ENCODE results near the gene INTS4. TPM values are rescaled to one million over a fixed set of nuclear protein-coding genes. Genes with fewer than 3 reads are reported as not detected.
A peak's percentile ranks its signal among the peaks of the same experiment; 100 is the strongest.
"Not testable (repeated sequence)": the region's sequence is repeated elsewhere in the genome, so short reads cannot be mapped to it uniquely, and the experiment has no call there.

Gene INTS4
- total RNA-seq, 1 experiment from 2014 or later, result 30.3 TPM

DNA sequence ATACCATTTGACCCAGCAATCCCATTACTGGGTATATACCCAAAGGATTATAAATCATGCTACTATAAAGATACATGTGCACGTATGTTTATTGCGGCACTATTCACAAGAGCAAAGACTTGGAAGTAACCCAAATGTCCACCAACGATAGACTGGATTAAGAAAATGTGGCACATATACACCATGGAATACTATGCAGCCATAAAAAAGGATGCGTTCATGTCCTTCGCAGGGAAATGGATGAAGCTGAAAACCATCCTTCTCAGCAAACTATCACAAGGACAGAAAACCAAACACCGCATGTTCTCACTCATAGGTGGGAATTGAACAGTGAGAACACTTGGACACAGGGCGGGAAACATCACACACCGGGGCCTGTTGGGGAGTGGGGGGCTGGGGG, 8.0 kb downstream of the INTS4 start:
- DNase-seq (ENCODE audit: low read depth, low spot score); in situ Hi-C loops (cut with HindIII; ENCODE audit: low pct_unique_long_range_greater_than_20kb, low sequenced_read_pairs): not testable (repeated sequence)

DNA sequence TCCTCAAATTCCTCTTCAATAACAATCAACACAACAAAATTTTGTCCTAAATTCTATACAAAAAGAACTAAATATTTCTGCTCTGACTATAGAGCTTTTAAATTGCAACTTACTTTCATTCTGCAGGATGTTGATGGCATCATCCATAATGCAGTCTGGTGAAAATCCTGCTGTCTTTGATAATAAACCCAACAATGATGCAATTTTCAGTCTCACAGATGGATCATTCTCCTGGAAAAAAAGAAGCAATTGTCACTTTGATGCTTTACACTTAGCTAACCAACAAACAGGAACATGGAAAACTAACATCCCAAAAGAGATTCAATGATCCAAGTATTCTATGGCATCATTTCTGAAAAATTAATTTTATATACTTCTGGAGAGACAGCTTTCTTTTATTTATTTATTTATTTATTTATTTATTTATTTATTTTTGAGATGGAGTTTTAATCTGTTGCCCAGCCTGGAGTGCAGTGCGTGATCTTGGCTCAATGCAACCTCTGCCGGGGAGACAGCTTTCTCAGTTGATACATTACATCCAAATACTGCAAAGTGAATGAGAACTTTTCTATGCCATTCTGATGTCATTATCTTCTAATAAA, 13.0 kb downstream of the INTS4 start:
- DNase-seq (ENCODE audit: low read depth, low spot score), result no peak
- in situ Hi-C loops (cut with HindIII; ENCODE audit: low pct_unique_long_range_greater_than_20kb, low sequenced_read_pairs), result no loop called here

DNA sequence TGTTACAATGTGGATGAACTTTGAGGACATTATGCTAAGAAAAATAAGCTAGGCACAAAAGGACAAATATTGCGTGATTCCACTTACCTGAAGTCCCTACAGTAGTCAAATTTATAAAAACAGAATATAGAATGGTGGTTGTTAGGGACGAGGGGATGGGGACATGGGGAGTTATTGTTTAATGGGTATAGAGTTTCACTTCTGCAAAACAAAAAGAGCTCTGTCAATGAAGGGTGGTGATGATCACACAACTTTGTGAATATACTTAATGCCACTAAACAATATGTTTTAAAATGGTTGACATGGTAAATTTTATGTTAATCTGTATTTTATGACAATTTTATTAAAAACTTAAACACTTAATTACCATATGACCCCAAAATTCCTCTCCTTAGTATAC, 26.1 kb downstream of the INTS4 start:
- in situ Hi-C loops (cut with HindIII; ENCODE audit: low pct_unique_long_range_greater_than_20kb, low sequenced_read_pairs), result no loop called here
- no peak for DNase-seq (ENCODE audit: low read depth, low spot score)

DNA sequence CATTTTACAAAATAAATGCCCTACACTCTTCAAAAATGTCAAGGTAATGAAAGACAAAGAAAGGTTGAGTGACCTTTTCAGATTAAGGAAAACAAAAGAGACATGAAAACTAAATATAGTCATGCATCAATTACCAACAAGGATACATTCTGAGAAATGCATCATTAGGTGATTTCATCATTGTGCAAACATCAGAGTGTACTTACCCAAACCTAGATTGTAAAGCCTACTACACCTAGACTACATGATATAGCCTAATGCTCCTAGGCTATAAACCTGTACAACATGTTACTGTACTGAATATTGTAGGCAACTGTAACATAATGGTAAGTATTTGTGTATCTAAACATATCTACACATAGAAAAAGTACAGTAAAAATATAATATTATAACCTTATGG, 26.7 kb downstream of the INTS4 start:
- in situ Hi-C loops (cut with HindIII; ENCODE audit: low pct_unique_long_range_greater_than_20kb, low sequenced_read_pairs), result no loop called here
- DNase-seq (ENCODE audit: low read depth, low spot score), result no peak

DNA sequence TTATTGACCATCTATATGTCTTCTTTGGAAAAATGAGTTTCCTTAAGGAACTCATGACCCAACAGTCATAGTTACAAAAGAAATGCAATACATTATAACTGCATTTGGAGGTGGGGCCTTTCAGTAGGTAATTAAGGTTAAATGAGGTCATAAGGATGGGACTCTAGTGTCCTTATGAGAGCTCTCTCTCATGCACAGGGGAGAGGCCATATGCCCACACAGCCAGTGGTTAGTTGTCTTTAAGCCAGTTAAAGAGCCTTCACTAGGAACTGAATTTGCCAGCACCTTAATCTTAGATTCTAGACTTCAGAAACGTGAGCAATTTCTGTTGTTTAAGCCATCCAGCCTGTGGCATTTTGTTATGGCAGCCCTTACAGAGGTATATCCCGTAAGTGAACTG, 27.3 kb downstream of the INTS4 start:
- in situ Hi-C loops (cut with HindIII; ENCODE audit: low pct_unique_long_range_greater_than_20kb, low sequenced_read_pairs), result no loop called here
- no peak for DNase-seq (ENCODE audit: low read depth, low spot score)

DNA sequence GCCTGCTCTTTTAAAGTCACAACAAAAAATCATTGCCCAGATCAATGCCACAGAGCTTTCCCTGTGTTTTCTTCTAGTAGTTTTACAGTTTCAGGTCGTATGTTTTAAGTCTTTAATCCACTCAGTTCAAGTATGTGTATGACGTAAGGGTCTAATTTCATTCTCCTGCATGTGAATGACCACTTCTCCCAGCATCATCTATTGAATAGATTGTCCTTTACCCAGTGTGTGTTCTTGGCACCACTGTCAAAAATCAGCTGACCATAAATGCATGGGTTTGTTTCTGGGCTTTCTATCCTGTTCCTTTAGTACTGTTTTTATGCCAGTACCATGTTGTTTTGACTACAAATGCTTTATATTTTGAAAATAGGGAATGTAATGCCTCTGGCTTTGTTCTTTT, 28.1 kb downstream of the INTS4 start:
- in situ Hi-C loops (cut with HindIII; ENCODE audit: low pct_unique_long_range_greater_than_20kb, low sequenced_read_pairs), result no loop called here
- DNase-seq (ENCODE audit: low read depth, low spot score), result peak; percentile 91

DNA sequence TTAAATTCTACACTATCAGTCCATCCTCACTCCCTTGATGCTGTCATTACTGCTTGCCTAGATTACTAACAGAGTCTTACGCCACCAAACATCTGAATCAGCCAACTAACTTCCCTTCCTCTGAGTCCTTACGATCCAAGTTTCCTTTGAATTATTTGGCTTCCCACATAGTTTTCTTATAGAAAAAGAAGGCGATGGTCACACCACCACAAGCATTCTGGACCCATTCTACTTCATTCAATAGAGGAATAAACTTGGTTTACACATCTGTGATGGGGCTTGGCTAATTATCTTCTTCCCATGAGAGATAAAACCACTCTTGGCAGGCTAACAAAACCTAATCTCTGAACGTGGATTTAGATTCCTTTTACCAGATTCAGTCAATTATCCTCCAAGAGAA, 35.0 kb downstream of the INTS4 start:
- DNase-seq (ENCODE audit: low read depth, low spot score), result no peak
- in situ Hi-C loops (cut with HindIII; ENCODE audit: low pct_unique_long_range_greater_than_20kb, low sequenced_read_pairs), result no loop called here

DNA sequence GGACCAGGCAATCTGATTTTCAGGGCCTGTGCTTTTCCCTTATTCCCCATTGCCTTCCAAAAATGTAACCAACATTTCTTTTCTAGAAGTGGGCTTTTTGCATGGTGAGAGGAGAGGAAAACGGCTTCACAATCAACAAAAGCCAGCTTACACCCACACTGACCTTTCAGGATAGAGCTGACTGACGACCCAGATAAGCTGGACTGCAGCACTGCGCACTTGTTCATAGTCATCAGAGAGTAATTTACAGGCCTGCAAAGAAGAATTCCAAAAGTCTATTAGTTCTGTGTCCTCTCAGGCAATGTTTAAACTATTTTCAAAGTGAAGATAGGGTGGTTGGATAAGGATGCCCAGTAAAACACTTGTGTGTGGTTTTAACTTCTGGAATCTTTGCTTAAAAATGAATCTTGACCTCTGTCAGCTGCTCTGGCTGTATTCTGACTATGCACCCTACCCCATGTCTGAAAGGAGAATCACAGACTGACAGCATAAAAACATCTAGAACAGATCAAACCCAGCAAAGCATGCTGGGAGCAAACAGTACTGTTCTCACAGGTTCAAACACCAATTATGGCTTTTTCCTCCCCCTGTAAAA, 35.8 kb downstream of the INTS4 start:
- DNase-seq (ENCODE audit: low read depth, low spot score); in situ Hi-C loops (cut with HindIII; ENCODE audit: low pct_unique_long_range_greater_than_20kb, low sequenced_read_pairs): not testable (repeated sequence)

DNA sequence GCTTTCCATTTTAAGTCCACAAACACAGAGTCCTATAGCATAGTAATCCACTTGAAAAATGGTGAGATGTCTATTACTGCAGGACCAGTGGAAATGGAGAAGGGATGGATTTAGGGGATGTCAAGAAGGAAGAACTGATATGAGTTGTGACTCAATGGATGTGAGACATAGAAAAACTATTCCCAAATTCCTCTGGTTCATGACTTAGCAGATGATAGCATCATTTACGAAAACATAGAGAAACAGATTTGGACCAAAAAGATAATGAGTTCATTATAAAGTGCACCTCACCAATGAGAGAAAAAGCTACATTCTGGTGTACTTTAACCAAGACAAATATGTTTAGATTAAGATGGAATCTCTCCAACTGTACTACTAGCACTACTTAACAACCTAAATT, 51.2 kb downstream of the INTS4 start:
- in situ Hi-C loops (cut with HindIII; ENCODE audit: low pct_unique_long_range_greater_than_20kb, low sequenced_read_pairs); DNase-seq (ENCODE audit: low read depth, low spot score): not testable (repeated sequence)

DNA sequence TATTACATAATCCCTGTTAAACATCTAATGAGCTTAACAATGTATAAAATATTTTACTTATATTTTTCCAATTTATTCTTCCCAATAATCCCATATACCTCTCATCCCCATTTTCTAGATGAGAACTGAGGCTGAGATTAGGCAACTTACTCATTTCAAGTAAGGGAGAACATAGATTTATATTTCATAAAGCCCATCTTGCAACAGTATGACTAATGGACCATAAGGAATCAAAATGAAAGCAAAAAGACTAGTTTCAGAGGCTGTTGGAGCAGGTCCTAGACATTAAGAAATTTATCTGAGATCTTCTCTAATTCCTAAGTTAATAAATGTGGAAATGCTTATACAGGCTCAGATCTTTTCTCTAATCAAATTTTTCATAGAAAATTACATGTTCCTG, 52.0 kb downstream of the INTS4 start:
- in situ Hi-C loops (cut with HindIII; ENCODE audit: low pct_unique_long_range_greater_than_20kb, low sequenced_read_pairs); DNase-seq (ENCODE audit: low read depth, low spot score): not testable (repeated sequence)

DNA sequence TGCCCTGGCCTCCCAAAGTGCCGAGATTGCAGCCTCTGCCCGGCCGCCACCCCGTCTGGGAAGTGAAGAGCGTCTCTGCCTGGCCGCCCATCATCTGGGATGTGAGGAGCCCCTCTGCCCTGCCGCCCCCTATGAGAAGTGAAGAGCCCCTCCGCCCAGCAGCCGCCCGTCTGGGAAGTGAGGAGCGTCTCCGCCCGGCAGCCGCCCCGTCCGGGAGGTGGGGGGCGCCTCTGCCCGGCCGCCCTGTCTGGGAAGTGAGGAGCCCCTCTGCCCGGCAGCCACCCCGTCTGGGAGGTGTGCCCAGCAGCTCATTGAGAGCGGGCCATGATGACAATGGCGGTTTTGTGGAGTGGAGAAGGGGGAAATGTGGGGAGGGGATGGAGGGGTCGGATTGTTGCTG, 60.9 kb downstream of the INTS4 start:
- not testable (repeated sequence) for DNase-seq (ENCODE audit: low read depth, low spot score)

DNA sequence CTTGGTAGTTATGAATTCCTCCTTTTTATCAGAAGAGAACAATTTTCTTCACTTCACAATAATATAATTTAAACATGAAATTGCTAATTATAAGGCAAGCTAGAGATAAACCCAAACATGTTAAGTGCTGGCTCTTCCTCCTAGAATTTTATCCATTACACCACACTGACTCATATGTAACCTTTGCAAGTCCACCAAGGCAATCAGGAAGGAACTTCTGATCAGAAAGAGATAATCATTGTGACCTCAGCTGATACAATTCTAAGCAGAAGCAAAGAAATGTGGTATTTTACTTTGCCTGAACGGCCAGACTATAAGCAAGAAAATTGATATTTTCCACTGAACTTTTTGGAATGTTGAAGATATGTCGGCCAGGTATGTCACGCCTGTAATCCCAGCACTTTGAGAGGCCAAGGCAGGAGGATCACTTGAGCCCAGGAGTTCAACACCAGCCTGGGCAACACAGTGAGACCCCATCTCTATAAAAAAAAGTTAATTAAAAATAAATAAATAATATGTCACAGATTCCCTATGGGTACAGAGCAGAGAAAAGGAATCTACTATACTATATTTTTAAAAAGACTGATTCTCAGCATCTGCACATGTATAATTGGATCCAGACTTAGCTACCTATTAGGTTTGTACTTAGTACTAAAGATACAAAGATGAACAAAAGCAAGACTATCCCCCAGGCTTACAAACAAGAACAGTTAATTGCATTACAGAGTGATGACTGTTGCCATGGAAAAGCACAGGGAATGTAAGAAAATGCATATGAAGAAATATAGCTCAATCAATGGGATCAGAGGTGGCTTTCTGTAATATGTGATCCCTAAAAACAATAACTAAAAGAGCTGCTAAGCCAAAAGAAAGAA, 63.9 kb downstream of the INTS4 start:
- in situ Hi-C loops (cut with HindIII; ENCODE audit: low pct_unique_long_range_greater_than_20kb, low sequenced_read_pairs); DNase-seq (ENCODE audit: low read depth, low spot score): not testable (repeated sequence)

More for the DNA sequence above, 60.9 kb downstream of the INTS4 start:
- in situ Hi-C loops (cut with HindIII; ENCODE audit: low pct_unique_long_range_greater_than_20kb, low sequenced_read_pairs), result not testable (repeated sequence)

DNA sequence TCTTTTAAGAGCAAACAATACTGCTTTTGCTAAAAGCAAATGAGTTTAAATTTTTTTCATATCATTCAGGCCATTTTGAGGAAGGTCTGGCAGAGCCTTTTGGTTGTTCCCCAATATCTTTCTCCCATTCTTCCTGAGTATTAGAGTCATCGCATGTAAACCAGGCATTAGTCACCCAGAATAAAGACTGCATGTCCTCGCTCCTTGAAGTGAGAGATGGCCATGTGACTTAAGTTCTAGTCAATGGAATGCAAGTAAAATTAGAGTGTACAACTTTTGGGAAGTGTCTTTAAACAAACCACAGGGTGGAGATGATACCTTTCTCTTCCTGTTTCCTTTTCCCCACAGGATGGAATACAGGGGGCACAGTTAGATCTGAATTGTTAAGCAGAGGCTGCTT, 76.8 kb downstream of the INTS4 start:
- in situ Hi-C loops (cut with HindIII; ENCODE audit: low pct_unique_long_range_greater_than_20kb, low sequenced_read_pairs); DNase-seq (ENCODE audit: low read depth, low spot score): not testable (repeated sequence)

DNA sequence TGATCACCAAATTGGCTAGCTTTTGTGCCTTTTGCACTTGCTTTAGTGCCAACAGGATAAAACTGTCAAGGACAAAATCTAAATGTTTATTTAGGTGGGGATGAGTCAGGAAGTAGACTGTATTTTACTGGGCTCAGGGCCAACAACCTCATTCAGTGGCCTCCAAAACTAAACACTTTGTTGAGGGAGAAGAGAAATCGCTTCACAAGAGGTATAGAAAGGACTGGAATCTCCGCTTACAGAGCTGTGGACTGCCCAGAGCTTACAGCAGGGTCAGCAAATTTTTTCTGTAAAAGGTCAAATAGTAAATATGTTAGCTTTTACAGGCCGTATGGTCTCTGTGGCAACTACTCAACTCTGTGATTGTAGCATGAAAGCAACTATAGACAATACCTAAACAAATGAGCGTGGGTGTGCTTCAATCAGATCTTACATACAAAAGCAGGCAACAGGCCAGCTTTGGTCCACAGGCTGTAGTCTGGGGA, 80.1 kb downstream of the INTS4 start:
- in situ Hi-C loops (cut with HindIII; ENCODE audit: low pct_unique_long_range_greater_than_20kb, low sequenced_read_pairs); DNase-seq (ENCODE audit: low read depth, low spot score): not testable (repeated sequence)

DNA sequence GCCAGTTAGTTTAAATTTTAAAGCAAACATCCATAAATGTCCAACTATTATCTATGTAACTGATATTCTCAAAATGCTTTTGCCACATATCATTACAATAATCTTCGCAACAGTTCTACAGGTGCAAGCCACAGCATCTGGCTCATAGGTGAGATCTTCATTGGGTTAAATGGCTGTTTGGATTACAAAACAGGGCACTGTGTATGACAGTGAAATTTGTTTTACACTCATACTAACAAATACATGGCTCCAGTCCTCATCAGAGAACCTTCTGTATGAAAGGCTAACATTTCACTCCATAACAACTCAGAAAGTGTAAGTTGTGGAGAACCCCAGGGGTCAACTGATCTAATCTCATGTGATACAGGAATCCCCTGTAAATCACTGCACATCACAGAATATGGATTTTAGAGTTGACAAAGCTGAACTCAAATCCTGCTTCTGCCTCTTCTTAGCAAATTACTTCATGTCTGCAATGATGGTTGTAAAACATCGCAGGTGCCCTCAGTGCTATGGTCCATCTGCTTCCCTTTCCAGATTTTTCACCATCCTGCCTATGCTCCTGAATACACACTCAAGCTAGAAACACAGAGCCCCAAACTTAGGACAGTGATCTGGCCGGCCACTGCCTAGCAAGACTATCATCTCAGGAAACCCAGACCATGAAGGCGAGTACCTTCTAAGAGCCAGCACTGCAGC, 80.7 kb downstream of the INTS4 start:
- in situ Hi-C loops (cut with HindIII; ENCODE audit: low pct_unique_long_range_greater_than_20kb, low sequenced_read_pairs); DNase-seq (ENCODE audit: low read depth, low spot score): not testable (repeated sequence)

DNA sequence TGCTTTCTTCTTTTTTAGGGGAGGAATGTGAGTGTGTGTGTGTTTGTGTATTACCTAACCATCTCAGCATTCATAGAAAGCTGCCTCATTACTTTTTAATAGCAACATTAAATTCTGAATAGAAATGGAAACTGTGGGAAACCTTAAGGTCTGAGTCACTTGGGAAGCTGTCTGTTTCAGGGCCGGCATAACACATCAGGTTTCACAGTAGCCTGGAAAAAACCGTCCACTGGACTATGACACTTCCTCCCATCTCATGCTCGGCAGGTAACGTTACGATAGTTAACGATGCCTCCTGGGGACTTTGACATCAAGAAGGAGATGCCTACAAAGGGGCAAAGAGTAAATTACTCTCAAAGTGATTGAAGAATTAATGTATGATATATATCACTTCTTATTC, 83.6 kb downstream of the INTS4 start:
- DNase-seq (ENCODE audit: low read depth, low spot score); in situ Hi-C loops (cut with HindIII; ENCODE audit: low pct_unique_long_range_greater_than_20kb, low sequenced_read_pairs): not testable (repeated sequence)

DNA sequence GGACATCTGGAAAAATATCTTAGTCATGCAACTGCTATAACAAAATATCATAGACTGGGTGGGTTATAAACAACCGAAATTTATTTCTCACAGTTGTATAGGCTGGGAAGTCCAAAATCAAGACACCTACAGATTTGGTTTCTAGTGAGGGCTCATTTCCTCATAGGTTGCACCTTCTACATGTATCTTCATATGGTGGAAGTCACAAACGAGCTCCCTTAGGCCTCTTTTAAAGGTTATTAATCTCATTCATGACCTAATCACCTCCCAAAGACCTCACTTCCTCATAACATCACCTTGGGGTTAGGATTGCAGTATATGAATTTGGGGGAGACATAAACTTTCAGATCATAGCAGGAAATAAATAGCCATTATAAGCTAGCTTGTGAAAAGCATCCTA, 85.2 kb downstream of the INTS4 start:
- DNase-seq (ENCODE audit: low read depth, low spot score), result no peak
- in situ Hi-C loops (cut with HindIII; ENCODE audit: low pct_unique_long_range_greater_than_20kb, low sequenced_read_pairs), result no loop called here

DNA sequence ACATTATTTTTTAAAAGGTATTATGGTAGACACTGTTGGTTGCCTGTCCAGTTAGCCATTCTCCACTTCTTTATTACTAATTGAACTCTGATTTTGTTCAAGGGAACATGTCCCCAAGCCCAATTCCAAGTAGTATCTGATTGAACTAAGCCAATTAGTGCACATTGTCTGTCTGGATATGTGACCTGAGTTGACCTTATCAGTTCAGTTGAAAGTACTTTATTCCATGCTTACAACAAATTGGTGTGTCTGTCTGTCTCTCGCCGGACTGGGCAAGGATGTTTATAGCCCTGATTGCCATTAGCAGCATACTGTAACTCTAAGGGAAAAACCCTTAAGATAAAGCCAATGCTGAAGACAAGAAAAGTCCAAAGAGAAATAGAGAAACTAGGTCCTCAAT, 85.6 kb downstream of the INTS4 start:
- in situ Hi-C loops (cut with HindIII; ENCODE audit: low pct_unique_long_range_greater_than_20kb, low sequenced_read_pairs), result no loop called here
- no peak for DNase-seq (ENCODE audit: low read depth, low spot score)

All from SK-MEL-5 (cell line).